IPS-18c (cell line): ENCODE measurements around the gene RHOD.
A peak's percentile ranks its signal among the peaks of the same experiment; 100 is the strongest.

Experiments used
- H3K4me3 ChIP-seq: 2 replicates; pipeline ENCODE4 v1.7.0; 2013; ENCODE audit warnings: low read depth, mild to moderate bottlenecking, low read length, moderate library complexity; ENCODE audit not compliant: insufficient read depth
- H3K9me3 ChIP-seq: one replicate; pipeline ENCODE4 v1.6.1; 2013; ENCODE audit warnings: mild to moderate bottlenecking, low read length, moderate library complexity; ENCODE audit not compliant: control insufficient read depth, insufficient read depth

Gene RHOD

DNA sequence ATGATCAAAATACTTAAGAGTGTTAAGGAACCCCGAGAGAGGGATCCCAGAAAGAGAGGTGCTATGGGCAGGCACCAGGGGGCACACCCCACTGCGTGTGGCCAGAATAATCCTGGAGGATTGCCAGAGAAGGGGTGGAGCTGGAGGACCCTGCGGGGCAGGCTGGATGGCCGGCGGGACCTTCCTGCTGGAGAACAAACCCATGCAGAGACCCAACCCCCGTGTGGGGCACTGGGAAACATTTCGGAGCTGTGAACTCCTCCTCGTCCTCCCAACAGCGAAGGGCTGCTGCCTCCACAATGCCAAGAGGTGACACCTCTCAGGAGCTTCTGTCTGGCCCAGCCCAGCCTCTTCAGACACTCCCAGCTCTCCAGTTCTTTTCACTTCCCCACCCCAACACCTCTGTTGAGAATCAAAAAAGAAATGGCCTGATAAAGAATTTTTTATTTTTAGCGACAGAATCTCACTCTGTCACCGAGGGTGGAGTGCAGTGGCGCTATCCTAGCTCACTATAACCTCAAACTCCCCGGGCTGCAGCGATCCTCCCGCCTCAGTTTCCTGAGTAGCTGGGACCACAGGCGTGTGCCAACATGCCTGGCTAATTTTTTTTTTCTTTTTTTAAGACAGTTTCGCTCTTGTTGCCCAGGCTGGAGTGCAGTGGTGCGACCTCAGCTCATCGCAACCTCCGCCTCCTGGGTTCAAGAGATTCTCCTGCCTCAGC is 25.6 kb downstream of the RHOD start:
- H3K4me3 ChIP-seq, result no peak overlapping the region; the same call in 1 of the 2 replicates
- H3K9me3 ChIP-seq, result no peaks in the 10 kb centered on the region

DNA sequence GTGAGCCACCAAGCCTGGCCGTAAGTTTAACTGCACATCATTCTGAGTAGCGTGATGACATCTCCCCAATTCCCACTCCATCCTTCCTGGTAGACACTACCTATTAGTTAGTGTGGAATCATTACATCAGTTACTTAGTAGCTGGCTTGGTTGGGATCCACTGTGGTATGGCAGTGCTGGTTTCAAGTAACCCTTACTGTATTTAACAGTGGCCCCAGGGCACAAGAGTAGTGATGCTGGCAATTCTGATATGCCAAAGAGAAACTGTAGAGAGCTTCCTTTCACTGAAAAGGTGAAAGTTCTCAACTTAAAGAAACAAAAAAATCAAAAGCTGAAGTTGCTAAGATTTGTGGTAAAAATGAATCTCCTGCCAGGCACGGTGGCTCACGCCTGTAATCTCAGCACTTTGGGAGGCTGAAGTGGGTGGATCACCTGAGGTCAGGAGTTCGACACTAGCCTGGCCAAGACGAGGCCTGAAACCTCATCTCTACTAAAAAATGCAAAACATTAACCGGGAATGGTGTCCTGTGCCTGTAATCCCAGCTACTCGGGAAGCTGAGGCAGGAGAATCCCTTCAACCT is 27.2 kb downstream of the RHOD start:
- no peaks in the 10 kb centered on the region for H3K9me3 ChIP-seq
- H3K4me3 ChIP-seq, result no peak overlapping the region

GRCh38 chr11:67085617-67086016 is 29.0 kb downstream of the RHOD start:
- Histone ChIP-seq H3K4me3 (no peak overlapping the region), H3K9me3 (no peaks in the 10 kb centered on the region)

- no peak overlapping the region for H3K4me3 ChIP-seq
- no peaks in the 10 kb centered on the region for H3K9me3 ChIP-seq
These were observed 34.1 kb downstream of the RHOD start for GRCh38 chr11:67090717-67091116.

DNA sequence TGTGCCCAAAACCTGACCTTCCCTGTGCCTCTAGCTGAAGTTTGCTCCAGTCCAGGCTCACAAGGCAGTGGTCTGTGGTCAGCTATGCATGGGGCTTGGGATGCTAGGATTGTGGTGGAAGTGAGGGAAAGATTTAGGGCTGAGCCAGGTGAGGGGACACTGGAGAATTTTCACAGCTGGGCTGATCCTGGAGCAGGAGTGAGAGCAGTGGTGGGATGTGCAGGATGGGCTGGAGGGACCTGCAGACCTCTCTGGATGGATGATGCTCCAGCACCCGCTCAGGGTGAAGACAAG is 38.5 kb downstream of the RHOD start:
- no peaks in the 10 kb centered on the region for H3K9me3 ChIP-seq
- H3K4me3 ChIP-seq, result no peak overlapping the region

DNA sequence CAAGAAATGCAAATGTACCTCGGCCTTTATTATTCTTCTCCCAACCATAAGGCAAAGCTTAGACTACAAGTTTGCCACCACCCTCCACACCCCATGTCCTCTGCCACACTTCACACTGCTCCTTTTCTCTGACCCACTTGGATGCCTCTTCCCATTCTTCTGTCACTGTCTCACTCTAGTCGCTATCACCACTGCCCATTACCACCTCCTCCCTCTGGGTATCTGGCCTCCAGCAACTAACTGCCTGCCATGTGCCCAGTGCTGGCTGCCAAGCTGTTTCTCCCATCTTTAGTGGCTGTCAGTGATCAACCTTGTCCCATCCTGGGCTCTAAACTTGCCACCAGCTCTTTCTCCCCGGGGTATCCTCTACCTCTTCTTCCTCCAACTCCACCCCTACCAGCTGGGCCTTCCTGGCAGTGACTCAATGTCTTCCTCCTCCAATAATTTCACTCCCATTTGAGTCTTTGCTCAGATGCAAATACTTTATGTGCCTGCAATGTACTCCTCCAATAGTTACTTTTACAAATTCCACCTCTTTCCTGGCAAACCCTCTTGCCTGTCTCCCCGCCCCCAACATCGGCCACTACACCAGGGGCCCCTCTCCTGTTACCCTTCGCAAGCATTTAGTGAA is 42.3 kb downstream of the RHOD start:
- H3K4me3 ChIP-seq, result no peak overlapping the region
- no peaks in the 10 kb centered on the region for H3K9me3 ChIP-seq

GRCh38 chr11:67099831-67100324 is 43.2 kb downstream of the RHOD start:
- Histone ChIP-seq H3K9me3 (no peaks in the 10 kb centered on the region), H3K4me3 (no peak overlapping the region)

DNA sequence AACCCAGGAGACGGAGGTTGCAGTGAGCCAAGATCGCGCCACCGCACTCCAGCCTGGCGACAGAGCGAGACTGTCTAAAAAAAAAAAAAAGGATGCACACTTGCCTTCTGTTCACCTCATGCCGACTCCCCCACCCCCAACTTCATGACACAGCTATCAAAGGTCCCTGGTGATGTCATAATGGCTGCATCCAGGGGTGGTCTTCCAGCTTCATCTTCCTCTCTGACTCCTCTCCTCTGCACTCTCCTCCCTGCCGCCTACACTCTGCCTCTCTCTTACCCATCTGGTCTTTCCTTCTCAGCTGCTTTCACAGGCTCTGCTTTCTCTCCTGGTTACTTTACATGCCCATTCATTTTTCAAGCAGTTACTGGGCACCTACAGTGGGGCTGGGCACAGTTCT is 46.0 kb downstream of the RHOD start:
- no peaks in the 10 kb centered on the region for H3K9me3 ChIP-seq

GRCh38 chr11:67105964-67106363 is 49.3 kb downstream of the RHOD start:
- Histone ChIP-seq H3K9me3 (no peaks in the 10 kb centered on the region), H3K4me3 (no peak overlapping the region)

More for the DNA sequence above, 46.0 kb downstream of the RHOD start:
- no peak overlapping the region; the same call in 1 of the 2 replicates for H3K4me3 ChIP-seq

GRCh38 chr11:67111261-67111660 is 54.6 kb downstream of the RHOD start:
- Histone ChIP-seq H3K4me3 (no peak overlapping the region), H3K9me3 (no peaks in the 10 kb centered on the region)

DNA sequence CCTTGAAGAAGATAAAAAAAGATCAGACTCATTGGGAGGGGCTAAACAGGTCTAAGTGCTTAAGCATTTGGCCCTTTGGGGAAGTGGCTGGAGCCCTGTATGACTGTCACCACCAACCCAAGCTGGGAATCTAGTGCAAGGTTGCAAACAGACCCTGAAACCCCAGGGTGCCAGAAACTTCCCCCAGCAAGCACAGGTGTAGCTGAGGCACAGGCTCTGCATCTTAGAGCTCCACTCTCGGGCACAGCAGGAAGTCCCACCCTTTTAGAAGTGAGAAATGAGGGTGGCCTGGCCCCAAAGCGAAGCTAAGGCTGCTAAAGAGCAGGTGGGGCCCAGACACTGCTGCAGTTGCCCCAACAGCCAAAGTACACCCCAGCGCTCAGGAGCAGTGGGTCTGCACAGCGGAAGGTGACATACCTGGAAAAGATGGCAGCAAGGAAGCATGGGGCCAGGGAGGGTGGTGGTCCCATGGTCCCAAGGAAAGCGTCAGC is 56.6 kb downstream of the RHOD start:
- Histone ChIP-seq H3K4me3 (no peak overlapping the region; the same call in 1 of the 2 replicates), H3K9me3 (no peaks in the 10 kb centered on the region)

DNA sequence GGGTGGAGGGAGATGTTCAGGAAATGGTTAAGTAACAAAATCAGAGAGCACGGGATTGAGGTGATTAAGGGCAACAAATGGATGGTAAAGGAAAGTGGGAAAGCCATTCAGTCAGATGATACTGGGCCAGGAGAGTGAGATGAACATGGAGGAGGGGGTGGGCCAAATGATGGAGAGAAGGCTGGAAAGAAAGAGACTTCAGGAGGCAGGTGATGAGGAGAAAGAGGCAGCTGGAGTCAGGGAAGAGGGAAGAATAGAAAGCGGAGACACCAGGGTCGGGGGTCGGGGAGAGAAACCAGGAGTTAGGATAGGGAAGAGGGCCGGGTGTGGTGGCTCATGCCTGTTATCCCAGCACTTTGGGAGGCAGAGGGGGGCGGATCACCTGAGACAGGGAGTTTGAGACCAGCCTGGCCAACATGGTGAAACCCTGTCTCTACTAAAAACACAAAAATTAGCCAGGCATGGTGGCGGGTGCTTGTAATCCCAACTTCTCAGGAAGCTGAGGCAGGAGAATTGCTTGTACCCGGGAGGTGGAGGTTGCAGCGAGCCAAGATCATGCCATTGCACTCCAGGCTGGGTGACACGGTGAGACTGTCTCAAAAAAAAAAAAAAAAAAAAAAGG is 57.7 kb downstream of the RHOD start:
- H3K4me3 ChIP-seq, result no peak overlapping the region

DNA sequence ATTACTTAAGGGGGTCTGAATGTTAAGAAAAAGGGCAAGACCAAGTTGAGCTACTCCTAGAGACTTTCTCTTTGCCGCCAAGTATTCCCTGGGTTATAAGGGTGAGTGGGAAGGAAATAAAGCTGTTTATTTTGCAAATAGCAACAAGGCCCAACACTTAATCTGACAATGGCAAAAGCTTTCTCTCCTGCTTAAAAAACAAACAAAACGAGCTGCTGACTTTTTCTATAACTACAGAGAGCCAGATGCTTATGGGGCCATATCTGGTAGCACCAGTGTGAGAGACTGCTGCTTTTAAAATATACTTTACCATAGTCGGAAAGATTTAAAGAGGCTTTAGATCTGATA is 60.1 kb downstream of the RHOD start:
- no peak overlapping the region for H3K4me3 ChIP-seq
- H3K9me3 ChIP-seq, result no peaks in the 10 kb centered on the region

More for the DNA sequence above, 57.7 kb downstream of the RHOD start:
- no peaks in the 10 kb centered on the region for H3K9me3 ChIP-seq

GRCh38 chr11:67117176-67117575 is 60.5 kb downstream of the RHOD start:
- peak overlapping the region; percentile 53; the same call in 1 of the 2 replicates for H3K4me3 ChIP-seq
- H3K9me3 ChIP-seq, result no peaks in the 10 kb centered on the region

- Histone ChIP-seq H3K4me3 (peak overlapping the region; percentile 53), H3K9me3 (no peaks in the 10 kb centered on the region)
These were observed 61.1 kb downstream of the RHOD start for GRCh38 chr11:67117672-67118180.

DNA sequence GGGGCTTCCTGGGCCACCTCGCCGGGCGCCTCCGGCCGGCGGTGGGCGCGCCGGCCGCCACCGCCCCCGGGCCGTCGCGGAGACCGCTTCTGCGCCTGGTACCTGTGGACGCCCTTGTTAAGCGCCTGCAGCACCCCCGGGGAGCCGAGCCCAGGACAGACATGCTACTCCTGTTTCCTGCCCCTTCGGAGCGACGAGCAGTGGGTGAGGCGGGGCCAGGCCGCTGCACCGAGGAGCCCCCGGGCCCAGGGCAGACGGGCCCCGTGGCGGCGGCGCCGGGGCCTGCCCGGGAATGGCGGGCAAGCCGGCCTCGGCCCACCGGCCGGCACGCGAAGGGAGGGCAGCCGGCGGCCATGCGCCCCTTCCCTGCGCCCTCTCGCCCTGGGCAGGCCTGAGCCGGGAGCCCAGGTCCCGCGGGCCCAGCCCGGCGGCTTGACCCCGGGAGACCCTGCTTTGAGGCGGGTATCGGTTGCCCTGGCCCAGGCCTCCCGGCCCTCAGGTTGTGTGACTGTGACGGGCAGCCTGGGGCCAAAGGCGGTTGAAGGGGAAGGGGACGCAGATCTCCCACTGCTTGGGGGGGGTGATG is 61.6 kb downstream of the RHOD start:
- Histone ChIP-seq H3K4me3 (peak overlapping the region; percentile 53), H3K9me3 (no peaks in the 10 kb centered on the region)

- H3K9me3 ChIP-seq, result no peaks in the 10 kb centered on the region
- peak within 1 kb of the TSS; percentile 96 for H3K4me3 ChIP-seq
These were observed 62.3 kb downstream of the RHOD start, which contains the start of gene KDM2A for GRCh38 chr11:67118801-67119584. Gene KDM2A, plus strand, starts transcription at chr11:67119263. Its CDS starts 2,054 bp downstream, at chr11:67121317.
